HepG2 (cell line): ENCODE results near the gene KIAA2012. TPM values are rescaled to one million over a fixed set of nuclear protein-coding genes. Genes with fewer than 3 reads are reported as not detected.

Experiments
- ATAC-seq: fragments of 200-7000 bp; cut with Tn5 transposase; 3 replicates; pipeline ENCODE4 v1.9.1; 2020; ENCODE audit warnings: mild to moderate bottlenecking, moderate library complexity
- BruUV-seq: library from RNA; stranded (reverse); fragments of 400-500 nt; replicated peaks from 2 replicates; lab custom pipeline; 2021; lab: Mats Ljungman, UMichigan
- CTCF ChIA-PET: fragments of 300-600 bp; formaldehyde crosslinking; extraction: SDS; loops from one replicate; lab custom pipeline; 2021; ENCODE audit warnings: low total read pairs, inconsistent platforms, low intra/inter-chr PET ratio; lab: Yijun Ruan, JAX
- POLR2A ChIA-PET: fragments of 350-600 bp; sonication (Branson Sonifier 250); formaldehyde crosslinking; loops from one replicate; lab custom pipeline; 2020; ENCODE audit warnings: antibody characterized with exemption, inconsistent platforms; lab: Yijun Ruan, JAX
- DNase-seq: peaks from one replicate; pipeline ENCODE4 v3.0.0-alpha.2; 2015; ENCODE audit warnings: low spot score
- FAIRE-seq: peaks from 3 replicates; lab custom pipeline; 2011; peaks lifted over from hg19 to GRCh38; lab: Jason Lieb, UNC
- H2AFZ ChIP-seq: one replicate; pipeline ENCODE4 v1.6.1; 2011; ENCODE audit warnings: low read length, inconsistent platforms
- H3K27ac ChIP-seq: fragments of 300-600 bp; 3 replicates; pipeline ENCODE4 v1.8.0; 2011; ENCODE audit warnings: mixed run types, mild to moderate bottlenecking, mixed read lengths, low read length, inconsistent platforms; ENCODE audit not compliant: insufficient read depth; ENCODE audit errors: extremely low read length
- H3K27me3 ChIP-seq, 2 experiments: fragments of 200-600 bp in 1 of 2; 2 replicates in 1 of 2; 3 replicates in 1 of 2; pipeline versions ENCODE4 v1.6.0 to v1.8.0; 2011; ENCODE audit warnings: low read length in 2 of 2, mild to moderate bottlenecking in 2 of 2, moderate library complexity in 2 of 2, inconsistent platforms in 1 of 2; ENCODE audit not compliant: insufficient read depth in 2 of 2, control insufficient read depth in 1 of 2
- H3K36me3 ChIP-seq, 2 experiments: fragments of 200-600 bp in 1 of 2; replicated peaks in 1 of 2; 2 replicates in 1 of 2; 3 replicates in 1 of 2; pipeline versions ENCODE4 v1.5.1 to v1.8.0; 2011; ENCODE audit warnings: low read length in 2 of 2, inconsistent platforms in 1 of 2; ENCODE audit not compliant: insufficient read depth in 2 of 2, control insufficient read depth in 1 of 2
- H3K4me1 ChIP-seq: 2 replicates; pipeline ENCODE4 v1.5.1; 2012; ENCODE audit warnings: low read length, inconsistent platforms; ENCODE audit not compliant: insufficient read depth
- H3K4me2 ChIP-seq: 2 replicates; pipeline ENCODE4 v1.6.0; 2011; ENCODE audit warnings: low read depth, low read length, inconsistent platforms
- H3K4me3 ChIP-seq, 3 experiments: fragments of 200-600 bp in 1 of 3; sonication (generic), shearing (Covaris generic) in 1 of 3; replicated peaks in 1 of 3; 2 replicates each; pipeline ENCODE4 v1.5.1; 2011 to 2016; ENCODE audit warnings: low read length in 3 of 3, inconsistent platforms in 2 of 3, low read depth in 2 of 3, mild to moderate bottlenecking in 2 of 3, control low read depth in 1 of 3, mixed read lengths in 1 of 3; ENCODE audit not compliant: insufficient read depth in 1 of 3
- H3K79me2 ChIP-seq: one replicate; pipeline ENCODE4 v1.6.1; 2011; ENCODE audit warnings: low read length, inconsistent platforms; ENCODE audit not compliant: insufficient read depth
- H3K9ac ChIP-seq: 2 replicates; pipeline ENCODE4 v1.6.0; 2011; ENCODE audit warnings: mild to moderate bottlenecking, low read depth, low read length, inconsistent platforms; ENCODE audit not compliant: insufficient read depth
- H3K9me3 ChIP-seq: 2 replicates; pipeline ENCODE4 v1.5.1; 2012; ENCODE audit warnings: mild to moderate bottlenecking, low read length
- H4K20me1 ChIP-seq: 2 replicates; pipeline ENCODE4 v1.6.0; 2011; ENCODE audit warnings: inconsistent platforms, mild to moderate bottlenecking, low read length, moderate library complexity; ENCODE audit not compliant: insufficient read depth
- AKAP8 ChIP-seq: sonication (generic); formaldehyde crosslinking; IDR thresholded peaks from 2 replicates; pipeline ENCODE4 v1.5.1; 2020; ENCODE audit warnings: mild to moderate bottlenecking, missing genetic modification reagents
- EEA1 ChIP-seq: sonication (generic); formaldehyde crosslinking; IDR thresholded peaks from 2 replicates; pipeline ENCODE4 v1.5.1; 2020; ENCODE audit warnings: mild to moderate bottlenecking, missing genetic modification reagents, borderline replicate concordance
- FOXJ3 ChIP-seq: sonication (generic); formaldehyde crosslinking; IDR thresholded peaks from 2 replicates; pipeline ENCODE4 v1.4.0; 2020; ENCODE audit warnings: missing genetic modification reagents, mild to moderate bottlenecking, borderline replicate concordance
- NR2C2 ChIP-seq: sonication (generic); formaldehyde crosslinking; IDR thresholded peaks from 2 replicates; pipeline ENCODE4 v1.4.0; 2020; ENCODE audit warnings: missing genetic modification reagents, mild to moderate bottlenecking, moderate library complexity, borderline replicate concordance
- RFX5 ChIP-seq: IDR thresholded peaks from 2 replicates; pipeline ENCODE4 v1.6.1; 2011; ENCODE audit warnings: low read depth, low read length, improper control_type of control experiment
- SNAI1 ChIP-seq: sonication (generic); formaldehyde crosslinking; IDR thresholded peaks from 2 replicates; pipeline ENCODE4 v1.5.0; 2020; ENCODE audit warnings: mild to moderate bottlenecking, missing genetic modification reagents, borderline replicate concordance
- SP140L ChIP-seq: sonication (generic); formaldehyde crosslinking; IDR thresholded peaks from 2 replicates; pipeline ENCODE4 v1.4.0; 2020; ENCODE audit warnings: missing genetic modification reagents, borderline replicate concordance
- TBL1XR1 ChIP-seq: fragments of 150-350 bp; IDR thresholded peaks from 2 replicates; pipeline ENCODE4 v1.6.1; 2014; ENCODE audit warnings: borderline replicate concordance, low read length; ENCODE audit not compliant: partially characterized antibody
- ZFYVE20 ChIP-seq: sonication (generic); formaldehyde crosslinking; IDR thresholded peaks from 2 replicates; pipeline ENCODE4 v1.8.0; 2023; ENCODE audit warnings: low read depth, mild to moderate bottlenecking, moderate library complexity, missing genetic modification reagents, borderline replicate concordance
- ZNF180 ChIP-seq: sonication (generic); formaldehyde crosslinking; IDR thresholded peaks from 2 replicates; pipeline ENCODE4 v1.4.0; 2020; ENCODE audit warnings: low read depth, missing genetic modification reagents, borderline replicate concordance
- ZNF33B ChIP-seq: sonication (generic); formaldehyde crosslinking; IDR thresholded peaks from 2 replicates; pipeline ENCODE4 v1.5.1; 2020; ENCODE audit warnings: mild to moderate bottlenecking, missing genetic modification reagents
- ZNF549 ChIP-seq: sonication (generic); formaldehyde crosslinking; IDR thresholded peaks from 2 replicates; pipeline ENCODE4 v1.5.0; 2020; ENCODE audit warnings: missing genetic modification reagents
- ZNF558 ChIP-seq: sonication (generic); formaldehyde crosslinking; IDR thresholded peaks from 2 replicates; pipeline ENCODE4 v1.9.0; 2022; ENCODE audit warnings: mild to moderate bottlenecking, missing genetic modification reagents, borderline replicate concordance
- WGBS: methylation state at CpG from one replicate; pipeline ENCODE4 v1.1.6; 2017; ENCODE audit warnings: low lambda C conversion rate; 5-methylcytosine and 5-hydroxymethylcytosine counted together
- in situ Hi-C: cut with HindIII; loops from 2 replicates; pipeline ENCODE4 v1.10.0; 2017; ENCODE audit warnings: low pct_unique_long_range_greater_than_20kb; ENCODE audit not compliant: extremely low pct_ligation_motif_present
- intact Hi-C: fragments of 100-400 bp; cut with micrococcal nuclease; formaldehyde crosslinking; loops from one replicate; pipeline ENCODE4 v1.10.0; 2022; ENCODE audit not compliant: unreplicated experiment
- polyA plus RNA-seq, 8 experiments: library from polyadenylated mRNA; depleted of rRNA in 3 of 8; stranded (reverse) in 7 of 8; unstranded in 1 of 8; fragments of >200 nt; fragmentation: Illumina TruSeq in 4 of 8; extraction: Trizol in 4 of 8; gene quantifications; 2 replicates each; pipeline versions ENCODE4 v1.2.1 to v1.2.3, GENCODE V29; 2011 to 2016; ENCODE audit warnings: low read depth in 4 of 8, missing spikeins in 1 of 8, mixed read lengths in 1 of 8; ENCODE audit not compliant: insufficient read depth in 1 of 8
- total RNA-seq, 5 experiments: library from RNA; depleted of rRNA; stranded (reverse); fragments of >200 nt; fragmentation: Illumina TruSeq; extraction: Trizol; gene quantifications; 2 replicates each; pipeline ENCODE4 v1.2.3, GENCODE V29; 2016; ENCODE audit warnings: low read depth in 1 of 5
- TF ChIP-seq, protein P1 (sequence below): sonication (generic); formaldehyde crosslinking; IDR thresholded peaks from 2 replicates; pipeline ENCODE4; 2020; ENCODE audit warnings: missing genetic modification reagents, mild to moderate bottlenecking, borderline replicate concordance
- TF ChIP-seq, protein P2 (sequence below): sonication (generic); formaldehyde crosslinking; IDR thresholded peaks from 2 replicates; pipeline ENCODE4 v1.4.0; 2020; ENCODE audit warnings: mild to moderate bottlenecking, missing genetic modification reagents, borderline replicate concordance
- TF ChIP-seq, protein P3 (sequence below): sonication (generic); formaldehyde crosslinking; IDR thresholded peaks from 2 replicates; pipeline ENCODE4 v1.4.0; 2020; ENCODE audit warnings: missing genetic modification reagents, mild to moderate bottlenecking, borderline replicate concordance

Gene KIAA2012
- total and polyA plus RNA-seq, 2 of the 13 experiments (the other 11 are each of a cell fraction or from before 2014, with no cell fraction given): not detected

DNA sequence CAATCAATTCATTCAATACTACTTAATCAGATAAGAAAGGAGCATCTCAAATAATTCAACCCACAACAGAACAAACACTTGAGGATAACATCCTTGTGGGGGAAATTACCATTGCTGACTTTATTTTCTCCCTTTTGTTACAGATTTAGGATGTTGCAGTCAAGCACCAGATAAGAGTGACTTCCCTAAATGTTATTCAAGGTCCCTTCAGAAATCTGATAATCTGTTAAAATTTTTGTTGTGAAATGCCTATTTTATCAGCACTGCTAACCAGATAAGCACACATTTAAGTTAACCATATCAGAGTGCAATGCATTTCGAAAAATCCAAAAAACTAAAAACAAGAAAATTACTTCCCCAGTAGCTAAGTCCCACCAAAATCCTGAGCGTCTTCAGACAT lies 131.8 kb downstream of the KIAA2012 start:
- H2AFZ ChIP-seq: no peak overlapping the region
- ChIA-PET CTCF (no interaction called here), POLR2A (interaction anchor here (1.1 kb wide), 1 partner anchor 13 kb away, joined by 3 read pairs; no protein-coding TSS in a partner anchor)
- H3K27ac ChIP-seq: no peak overlapping the region
- 97% methylated on average over 2 of the region's 2 CpGs for WGBS
- H3K9ac ChIP-seq: no peak overlapping the region
- ATAC-seq (no peak), FAIRE-seq (no peak), DNase-seq (no peak)
- no peaks in the 10 kb centered on the region for H3K27me3 ChIP-seq
- H3K4me3 ChIP-seq: no peak overlapping the region
- in situ Hi-C loops (no loop called here), intact Hi-C loops (no loop called here)
- no peaks in the 10 kb centered on the region for H3K9me3 ChIP-seq
- no peak overlapping the region for H3K4me2 ChIP-seq
- H3K4me1 ChIP-seq: no peaks in the 10 kb centered on the region
- peaks cover 11 to 39% of the 10 kb centered on the region in 2 experiments; a peak in 4 of 5 replicates for H3K36me3 ChIP-seq
- H4K20me1 ChIP-seq: 0 out of 2 replicates have a peak, but pooled peaks cover 4% of the 10 kb centered on the region
- no peaks in the 10 kb centered on the region for H3K79me2 ChIP-seq
- no TSS peak for BruUV-seq
- TF ChIP-seq ZNF33B (no peak), SP140L (no peak), NR2C2 (no peak), EEA1 (CRISPR knock-in tag) (no peak), ZFYVE20 (CRISPR knock-in tag) (no peak), ZNF558 (CRISPR knock-in tag) (no peak), RFX5 (no peak), TBL1XR1 (no peak), SNAI1 (CRISPR knock-in tag) (no peak), AKAP8 (CRISPR knock-in tag) (no peak), FOXJ3 (CRISPR knock-in tag) (no peak), ZNF549 (CRISPR knock-in tag) (no peak), ZNF180 (CRISPR knock-in tag) (no peak)
- TF ChIP-seq, protein P1, sequence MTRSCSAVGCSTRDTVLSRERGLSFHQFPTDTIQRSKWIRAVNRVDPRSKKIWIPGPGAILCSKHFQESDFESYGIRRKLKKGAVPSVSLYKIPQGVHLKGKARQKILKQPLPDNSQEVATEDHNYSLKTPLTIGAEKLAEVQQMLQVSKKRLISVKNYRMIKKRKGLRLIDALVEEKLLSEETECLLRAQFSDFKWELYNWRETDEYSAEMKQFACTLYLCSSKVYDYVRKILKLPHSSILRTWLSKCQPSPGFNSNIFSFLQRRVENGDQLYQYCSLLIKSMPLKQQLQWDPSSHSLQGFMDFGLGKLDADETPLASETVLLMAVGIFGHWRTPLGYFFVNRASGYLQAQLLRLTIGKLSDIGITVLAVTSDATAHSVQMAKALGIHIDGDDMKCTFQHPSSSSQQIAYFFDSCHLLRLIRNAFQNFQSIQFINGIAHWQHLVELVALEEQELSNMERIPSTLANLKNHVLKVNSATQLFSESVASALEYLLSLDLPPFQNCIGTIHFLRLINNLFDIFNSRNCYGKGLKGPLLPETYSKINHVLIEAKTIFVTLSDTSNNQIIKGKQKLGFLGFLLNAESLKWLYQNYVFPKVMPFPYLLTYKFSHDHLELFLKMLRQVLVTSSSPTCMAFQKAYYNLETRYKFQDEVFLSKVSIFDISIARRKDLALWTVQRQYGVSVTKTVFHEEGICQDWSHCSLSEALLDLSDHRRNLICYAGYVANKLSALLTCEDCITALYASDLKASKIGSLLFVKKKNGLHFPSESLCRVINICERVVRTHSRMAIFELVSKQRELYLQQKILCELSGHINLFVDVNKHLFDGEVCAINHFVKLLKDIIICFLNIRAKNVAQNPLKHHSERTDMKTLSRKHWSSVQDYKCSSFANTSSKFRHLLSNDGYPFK (CRISPR knock-in tag): no peak
- TF ChIP-seq, protein P2, sequence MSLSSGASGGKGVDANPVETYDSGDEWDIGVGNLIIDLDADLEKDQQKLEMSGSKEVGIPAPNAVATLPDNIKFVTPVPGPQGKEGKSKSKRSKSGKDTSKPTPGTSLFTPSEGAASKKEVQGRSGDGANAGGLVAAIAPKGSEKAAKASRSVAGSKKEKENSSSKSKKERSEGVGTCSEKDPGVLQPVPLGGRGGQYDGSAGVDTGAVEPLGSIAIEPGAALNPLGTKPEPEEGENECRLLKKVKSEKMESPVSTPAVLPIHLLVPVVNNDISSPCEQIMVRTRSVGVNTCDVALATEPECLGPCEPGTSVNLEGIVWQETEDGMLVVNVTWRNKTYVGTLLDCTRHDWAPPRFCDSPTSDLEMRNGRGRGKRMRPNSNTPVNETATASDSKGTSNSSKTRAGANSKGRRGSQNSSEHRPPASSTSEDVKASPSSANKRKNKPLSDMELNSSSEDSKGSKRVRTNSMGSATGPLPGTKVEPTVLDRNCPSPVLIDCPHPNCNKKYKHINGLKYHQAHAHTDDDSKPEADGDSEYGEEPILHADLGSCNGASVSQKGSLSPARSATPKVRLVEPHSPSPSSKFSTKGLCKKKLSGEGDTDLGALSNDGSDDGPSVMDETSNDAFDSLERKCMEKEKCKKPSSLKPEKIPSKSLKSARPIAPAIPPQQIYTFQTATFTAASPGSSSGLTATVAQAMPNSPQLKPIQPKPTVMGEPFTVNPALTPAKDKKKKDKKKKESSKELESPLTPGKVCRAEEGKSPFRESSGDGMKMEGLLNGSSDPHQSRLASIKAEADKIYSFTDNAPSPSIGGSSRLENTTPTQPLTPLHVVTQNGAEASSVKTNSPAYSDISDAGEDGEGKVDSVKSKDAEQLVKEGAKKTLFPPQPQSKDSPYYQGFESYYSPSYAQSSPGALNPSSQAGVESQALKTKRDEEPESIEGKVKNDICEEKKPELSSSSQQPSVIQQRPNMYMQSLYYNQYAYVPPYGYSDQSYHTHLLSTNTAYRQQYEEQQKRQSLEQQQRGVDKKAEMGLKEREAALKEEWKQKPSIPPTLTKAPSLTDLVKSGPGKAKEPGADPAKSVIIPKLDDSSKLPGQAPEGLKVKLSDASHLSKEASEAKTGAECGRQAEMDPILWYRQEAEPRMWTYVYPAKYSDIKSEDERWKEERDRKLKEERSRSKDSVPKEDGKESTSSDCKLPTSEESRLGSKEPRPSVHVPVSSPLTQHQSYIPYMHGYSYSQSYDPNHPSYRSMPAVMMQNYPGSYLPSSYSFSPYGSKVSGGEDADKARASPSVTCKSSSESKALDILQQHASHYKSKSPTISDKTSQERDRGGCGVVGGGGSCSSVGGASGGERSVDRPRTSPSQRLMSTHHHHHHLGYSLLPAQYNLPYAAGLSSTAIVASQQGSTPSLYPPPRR (CRISPR knock-in tag): no peak
- TF ChIP-seq, protein P3, sequence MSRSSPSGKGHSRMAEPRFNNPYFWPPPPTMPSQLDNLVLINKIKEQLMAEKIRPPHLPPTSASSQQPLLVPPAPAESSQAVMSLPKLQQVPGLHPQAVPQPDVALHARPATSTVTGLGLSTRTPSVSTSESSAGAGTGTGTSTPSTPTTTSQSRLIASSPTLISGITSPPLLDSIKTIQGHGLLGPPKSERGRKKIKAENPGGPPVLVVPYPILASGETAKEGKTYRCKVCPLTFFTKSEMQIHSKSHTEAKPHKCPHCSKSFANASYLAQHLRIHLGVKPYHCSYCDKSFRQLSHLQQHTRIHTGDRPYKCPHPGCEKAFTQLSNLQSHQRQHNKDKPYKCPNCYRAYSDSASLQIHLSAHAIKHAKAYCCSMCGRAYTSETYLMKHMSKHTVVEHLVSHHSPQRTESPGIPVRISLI: no peak
